SHP77 treated with DMSO at 0.1 percent for 48 hours (cell line): ENCODE data around the gene RUVBL1.
A peak's percentile ranks its signal among the peaks of the same experiment; 100 is the strongest.

Source experiments
- DNase-seq: peaks from one replicate; lab custom pipeline; 2025; lab: John Stamatoyannopoulos, UW

The RUVBL1 gene

GRCh38 chr3:128066676-128067075 lies 56.9 kb downstream of the RUVBL1 start:
- no peak for DNase-seq

DNA sequence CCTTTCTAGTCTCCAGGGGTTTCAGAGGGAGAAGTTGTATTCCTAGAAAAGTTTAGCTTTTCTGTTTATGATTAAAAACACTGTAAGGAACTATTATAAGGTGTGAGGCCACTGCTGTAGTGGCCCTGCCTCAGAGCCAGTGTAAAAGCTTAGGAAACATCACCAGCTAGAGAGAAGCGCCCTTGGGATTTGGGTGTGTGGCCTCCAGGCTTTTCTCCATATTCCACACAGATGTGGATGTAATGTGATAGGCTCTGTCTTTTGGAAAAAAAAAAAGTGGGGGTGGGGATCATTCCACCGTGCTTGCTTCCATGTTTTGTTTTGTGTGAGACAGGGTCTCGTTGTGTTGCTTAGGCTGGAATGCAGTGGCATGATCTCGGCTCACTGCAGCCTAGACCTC lies 57.5 kb downstream of the RUVBL1 start:
- no peak for DNase-seq

DNA sequence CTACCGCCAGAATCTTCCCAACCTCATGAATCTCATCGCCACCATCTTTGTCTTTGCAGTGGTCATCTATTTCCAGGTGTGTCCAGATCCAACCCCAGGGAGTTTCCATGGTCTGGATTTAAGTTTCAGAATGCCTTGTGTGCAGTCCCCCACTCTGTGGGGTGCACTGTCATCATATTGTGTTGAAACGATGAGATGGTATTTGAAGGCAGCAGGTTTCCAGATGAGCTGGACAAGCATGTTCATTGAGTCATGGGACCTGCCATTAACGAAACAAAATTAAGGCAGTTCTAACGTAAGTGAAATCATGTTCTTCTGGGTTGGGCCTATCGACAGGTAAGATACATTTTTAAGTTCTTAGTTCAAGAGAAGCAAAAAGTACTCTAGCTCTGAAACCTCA lies 58.6 kb downstream of the RUVBL1 start:
- DNase-seq, result no peak

GRCh38 chr3:128063865-128064264 lies 59.7 kb downstream of the RUVBL1 start:
- no peak for DNase-seq

DNA sequence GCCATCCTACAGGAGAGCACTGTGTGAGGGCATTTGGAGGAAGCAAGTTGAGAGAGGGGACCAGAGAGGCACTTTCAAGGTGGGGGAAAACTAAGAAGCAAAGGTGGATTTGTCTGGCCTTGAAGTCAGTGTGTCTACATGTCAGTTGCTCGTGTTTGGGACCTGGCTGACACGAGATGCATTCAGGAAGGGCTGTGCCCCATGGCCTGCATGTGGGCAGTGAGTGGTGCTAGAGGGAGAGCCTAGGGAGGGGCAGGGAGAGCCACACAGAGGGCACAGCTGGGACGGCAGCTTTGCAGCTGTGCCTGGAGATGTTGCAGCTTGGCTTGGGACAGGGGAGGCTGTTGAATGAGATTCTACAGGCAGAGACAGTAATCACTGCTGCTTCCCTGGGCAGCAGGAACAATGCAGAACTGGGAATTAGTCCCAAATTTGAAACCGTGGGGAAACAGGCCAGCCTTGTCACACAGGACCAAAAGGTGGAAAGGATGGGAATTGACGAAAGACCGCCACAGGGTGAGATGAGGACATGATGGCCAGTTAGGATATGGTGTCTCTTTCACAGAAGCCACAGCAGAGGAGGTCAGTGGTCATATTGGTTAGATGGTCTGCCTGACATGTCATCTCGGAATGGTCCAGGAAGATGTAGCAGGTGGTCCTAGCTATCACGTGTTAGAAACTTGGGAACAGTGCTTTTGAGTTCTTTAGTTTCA lies 61.4 kb downstream of the RUVBL1 start:
- DNase-seq, result no peak

DNA sequence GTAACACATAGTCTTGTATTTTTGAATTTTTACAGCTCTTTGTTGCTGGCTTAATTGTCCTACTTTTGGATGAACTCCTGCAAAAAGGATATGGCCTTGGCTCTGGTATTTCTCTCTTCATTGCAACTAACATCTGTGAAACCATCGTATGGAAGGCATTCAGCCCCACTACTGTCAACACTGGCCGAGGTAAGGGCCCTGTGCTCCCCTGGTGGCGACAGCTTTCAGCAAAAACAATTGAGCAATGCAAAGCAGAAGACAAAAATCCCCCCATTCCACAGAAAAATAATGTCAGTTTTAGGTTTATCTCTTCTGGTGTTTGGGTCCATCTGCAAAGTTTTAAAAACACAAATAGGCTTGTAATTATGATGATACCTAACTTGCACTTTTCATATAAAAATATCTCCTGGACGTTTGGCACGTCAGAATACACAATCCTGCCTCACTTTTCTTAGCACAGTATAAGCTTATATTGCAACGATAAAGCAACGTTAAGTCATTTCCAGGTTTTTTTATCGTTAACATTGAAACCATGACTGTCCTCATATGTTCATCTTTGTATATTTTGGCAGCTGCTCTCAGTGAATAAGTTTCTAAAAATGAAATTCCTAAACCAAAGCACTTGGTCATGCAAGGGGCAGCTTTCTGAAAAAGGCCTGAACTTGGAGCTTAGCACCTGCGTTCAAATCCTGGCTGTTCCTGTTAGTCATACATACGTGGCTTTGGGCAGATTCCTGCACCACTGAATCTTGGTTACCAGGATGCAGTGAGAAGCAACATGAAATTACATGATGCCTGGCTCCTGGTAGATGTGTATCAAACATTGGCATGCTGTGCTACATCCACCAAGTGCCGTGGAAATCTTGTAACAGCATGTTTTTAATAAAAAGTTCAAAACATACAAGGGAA lies 62.9 kb downstream of the RUVBL1 start:
- no peak for DNase-seq

GRCh38 chr3:128056258-128056657 lies 67.4 kb downstream of the RUVBL1 start:
- DNase-seq, result no peak

- DNase-seq, result no peak
These were observed 69.2 kb downstream of the RUVBL1 start for GRCh38 chr3:128054367-128054766.

- DNase-seq, result no peak
These were observed 70.0 kb downstream of the RUVBL1 start for GRCh38 chr3:128053614-128054013.

GRCh38 chr3:128052595-128053351 lies 70.8 kb downstream of the RUVBL1 start:
- no peak for DNase-seq

DNA sequence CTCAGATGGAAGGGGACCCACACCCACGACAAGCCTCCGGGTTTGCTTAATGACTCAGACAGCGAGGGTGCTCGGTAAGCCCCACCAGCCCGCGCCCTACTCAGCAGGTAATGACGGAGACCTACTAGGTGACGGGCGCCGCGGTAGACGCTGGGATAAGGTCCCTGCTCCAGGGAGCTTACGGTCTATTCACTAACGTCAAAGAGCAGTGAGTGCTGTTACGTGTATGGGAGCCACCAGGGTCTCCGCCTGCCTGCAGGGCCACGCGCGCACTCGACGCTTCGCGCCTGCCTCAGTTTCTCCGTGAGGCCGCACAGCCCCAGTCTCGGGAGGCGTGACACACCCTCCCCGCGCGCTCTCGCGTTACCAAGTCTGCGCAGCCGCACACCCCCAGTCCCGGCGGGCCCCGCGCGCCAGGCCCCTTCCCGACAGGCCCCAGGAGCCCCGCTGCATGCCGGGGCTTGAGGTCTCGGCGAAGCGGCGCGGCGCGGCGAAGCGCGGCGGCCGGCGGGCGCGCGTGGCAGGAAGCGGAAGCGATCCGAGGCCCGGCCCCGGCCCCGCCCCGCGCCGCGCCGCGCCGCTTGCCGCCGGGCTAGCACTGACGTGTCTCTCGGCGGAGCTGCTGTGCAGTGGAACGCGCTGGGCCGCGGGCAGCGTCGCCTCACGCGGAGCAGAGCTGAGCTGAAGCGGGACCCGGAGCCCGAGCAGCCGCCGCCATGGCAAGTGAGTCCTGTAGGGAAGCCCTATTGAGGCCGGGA lies 71.6 kb downstream of the RUVBL1 start, which contains the start of gene SEC61A1:
Gene SEC61A1, plus strand, starts transcription at position 601 of the 758 bp plus-strand sequence. Its CDS starts 116 bp downstream, at position 717.
- DNase-seq, result peak; percentile 78

GRCh38 chr3:128051459-128051836 lies 72.2 kb downstream of the RUVBL1 start:
- no peak for DNase-seq

DNA sequence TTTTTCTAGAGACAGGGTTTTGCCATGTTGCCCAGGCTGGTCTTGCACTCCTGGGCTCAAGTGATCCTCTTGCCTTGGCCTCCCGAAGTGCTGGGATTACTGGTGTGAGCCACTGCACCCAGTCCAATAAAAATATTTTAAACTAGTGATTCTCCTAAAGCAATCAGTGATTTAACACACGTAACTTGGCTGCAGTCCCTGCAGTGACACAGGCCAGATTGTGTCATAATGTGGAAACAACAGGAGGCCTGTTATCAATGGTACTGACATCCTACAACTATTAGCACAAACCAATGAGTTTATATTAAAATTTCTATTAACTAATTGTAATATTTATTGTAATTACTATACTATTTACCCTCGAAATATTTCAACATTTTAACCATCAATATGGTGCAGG lies 73.0 kb downstream of the RUVBL1 start:
- no peak for DNase-seq

GRCh38 chr3:128041344-128041743 lies 82.3 kb downstream of the RUVBL1 start:
- no peak for DNase-seq

DNA sequence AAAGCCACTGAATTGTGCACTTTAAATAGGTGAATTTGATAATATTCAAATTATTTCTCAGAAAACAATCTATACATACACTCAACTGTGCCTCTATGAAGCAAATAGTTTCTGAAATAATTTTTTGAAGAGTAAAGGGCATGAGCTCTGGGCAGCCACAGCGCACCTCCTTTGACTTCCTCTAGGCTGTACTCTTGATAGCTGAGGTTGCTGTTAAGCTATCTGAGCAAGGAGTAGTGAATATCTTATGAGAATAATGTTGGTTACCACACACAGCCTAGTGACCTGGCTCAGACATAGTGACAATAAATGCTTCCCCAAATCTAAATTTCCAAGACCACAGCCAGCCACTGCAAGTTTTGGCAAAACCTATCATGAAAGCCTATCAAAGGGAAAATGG lies 83.0 kb downstream of the RUVBL1 start:
- no peak for DNase-seq

GRCh38 chr3:128040041-128040440 lies 83.6 kb downstream of the RUVBL1 start:
- no peak for DNase-seq

- no peak for DNase-seq
These were observed 87.5 kb downstream of the RUVBL1 start for GRCh38 chr3:128036119-128036518.

DNA sequence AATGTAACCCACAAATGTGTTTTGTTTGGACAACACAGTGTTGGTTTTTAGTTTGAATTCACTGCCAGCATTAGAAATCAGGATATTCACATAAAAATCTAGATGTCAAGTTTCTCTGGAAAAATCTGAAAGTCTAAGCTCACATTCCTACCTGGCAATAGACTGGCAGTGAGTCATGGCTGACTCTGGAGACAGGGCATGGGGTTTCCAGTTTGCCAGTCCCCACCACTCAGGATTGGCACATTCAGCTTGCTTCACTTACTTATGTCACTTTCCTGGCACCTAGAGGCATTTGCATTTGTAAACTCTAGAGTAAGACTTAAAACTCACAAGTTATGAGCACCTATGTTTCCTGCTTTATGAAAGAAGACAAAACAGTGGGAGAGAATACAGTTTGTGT lies 90.5 kb downstream of the RUVBL1 start:
- DNase-seq, result no peak
